Measurements from ENCODE around the gene METTL21C.

METTL21C gene

DNA sequence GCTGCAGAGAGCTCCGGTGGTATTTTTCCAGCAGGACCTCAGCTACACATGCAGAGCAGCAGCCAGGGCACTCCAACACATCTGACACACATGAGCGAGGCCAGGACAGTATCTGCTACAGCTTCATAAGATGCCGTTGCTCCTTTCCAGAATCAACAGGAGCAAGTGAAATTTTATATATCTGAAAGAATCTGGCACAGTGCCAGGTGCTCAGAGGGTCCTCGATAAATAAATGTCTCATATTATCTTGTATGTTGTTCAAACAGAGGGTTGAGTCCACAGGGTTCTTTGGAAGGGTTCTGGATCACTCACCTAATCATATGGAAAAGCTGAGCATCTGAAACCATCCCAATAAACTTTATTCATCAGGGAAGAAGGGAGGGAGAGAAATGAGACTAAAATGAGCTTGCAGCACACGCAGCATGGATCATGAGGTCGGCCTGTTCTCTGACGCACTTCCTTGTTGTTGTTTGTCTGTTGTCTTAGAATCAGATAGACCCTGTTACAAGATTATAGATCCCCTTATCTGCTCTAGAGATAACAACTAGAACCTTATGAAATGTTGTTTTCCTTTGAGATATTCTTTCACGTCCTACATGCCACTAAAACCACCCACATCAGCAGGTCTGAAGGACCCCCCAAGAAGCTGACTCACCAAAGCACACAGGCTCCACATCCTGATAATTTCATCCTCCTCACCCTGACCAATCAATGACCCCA, 3.2 kb upstream of the METTL21C start:
- DNase-seq (ENCODE audit: low read depth in 2 of 2) = no peak

DNA sequence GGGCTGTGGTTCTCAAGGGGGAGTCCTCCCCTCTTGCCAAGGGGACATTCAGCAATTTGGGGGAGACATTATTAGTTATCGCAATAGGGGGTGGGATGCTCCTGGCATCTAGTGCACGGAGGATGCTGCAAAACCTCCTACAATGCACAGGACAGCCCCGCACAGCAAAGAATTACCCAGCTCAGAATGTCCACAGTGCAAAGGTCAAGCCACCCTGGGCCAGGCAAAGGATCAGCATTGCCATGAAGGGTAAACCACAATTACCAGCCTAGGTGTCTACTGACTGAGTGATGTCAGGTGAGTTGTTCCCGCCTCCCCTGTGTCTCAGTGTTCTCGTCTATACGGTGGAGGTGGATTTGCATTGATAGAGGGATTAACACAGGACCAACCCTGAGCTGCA, 2.4 kb upstream of the METTL21C start:
- DNase-seq (ENCODE audit: low read depth in 2 of 2) = no peak

DNA sequence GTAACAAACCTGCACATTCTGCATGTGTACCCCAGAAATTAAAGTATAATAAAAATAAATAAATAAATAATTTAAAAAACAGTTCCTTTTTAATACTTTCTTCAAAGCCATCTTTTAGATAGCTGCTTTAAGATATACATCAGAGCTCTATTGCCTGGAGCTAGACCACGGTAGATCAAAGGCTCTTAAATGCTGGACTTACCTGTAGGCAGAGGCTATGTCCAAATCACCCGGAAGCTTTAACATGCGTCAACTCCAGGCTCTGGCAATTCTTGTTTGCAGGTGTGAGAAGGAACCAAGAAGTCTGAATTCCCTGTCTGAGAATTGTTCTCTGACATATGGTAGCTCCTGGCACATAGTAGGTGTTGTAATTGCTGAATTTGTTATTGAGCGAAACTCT, 1.6 kb upstream of the METTL21C start:
- no peak for DNase-seq (ENCODE audit: low read depth in 2 of 2)

DNA sequence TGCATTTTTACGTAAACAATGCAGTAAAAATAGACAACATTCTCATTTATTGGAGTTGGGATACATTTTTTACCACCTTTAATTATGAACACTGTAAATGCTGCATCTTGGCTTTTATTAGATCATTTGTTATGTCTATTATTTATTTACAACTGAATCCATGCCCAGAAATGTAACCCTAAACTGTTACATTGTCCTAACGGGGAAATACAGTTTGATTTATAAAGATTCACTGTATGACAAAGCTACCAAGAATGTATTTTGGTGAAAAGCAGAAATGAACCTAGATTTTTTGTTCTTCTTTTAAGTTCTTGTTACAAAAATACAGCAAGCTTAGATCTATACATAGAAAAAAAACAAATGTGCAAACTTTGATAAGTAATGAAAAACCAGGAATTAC, 1.1 kb downstream of the METTL21C start:
- no peak for DNase-seq (ENCODE audit: low read depth in 2 of 2)

DNA sequence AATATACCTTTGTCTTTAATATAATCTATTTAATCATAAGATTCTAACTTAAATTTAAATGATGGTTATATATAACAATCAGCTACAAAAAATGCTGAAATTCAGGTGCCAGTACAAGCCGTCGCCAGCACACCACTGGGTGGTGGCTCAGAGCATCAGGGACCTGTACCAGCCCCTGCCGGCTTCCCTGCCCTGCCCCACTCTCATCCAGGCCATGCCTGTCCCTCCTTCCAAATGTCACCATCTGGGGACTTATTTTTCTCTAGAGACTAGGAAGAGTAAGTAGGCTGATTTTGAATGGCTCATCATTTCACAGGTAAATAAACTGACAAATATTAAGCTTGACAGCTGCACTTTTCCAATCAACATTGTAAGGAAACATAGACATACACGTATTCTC, 1.6 kb downstream of the METTL21C start:
- no peak for DNase-seq (ENCODE audit: low read depth in 2 of 2)

DNA sequence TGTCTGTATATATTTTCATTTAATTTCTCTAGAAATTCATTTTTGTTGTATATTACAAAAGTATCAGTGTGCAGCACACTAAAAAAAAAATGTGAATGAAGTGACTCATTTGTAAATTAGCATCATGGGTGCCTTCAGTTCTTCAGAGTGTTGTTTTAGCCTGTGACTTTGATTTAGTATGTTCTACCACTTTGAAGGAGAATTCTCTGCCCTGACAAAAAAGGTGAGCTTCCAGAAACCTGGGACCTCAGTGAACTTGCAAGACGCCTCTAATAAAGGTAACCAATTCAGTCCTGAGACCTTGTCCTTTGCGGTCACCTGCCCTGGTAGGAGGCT, 2.4 kb downstream of the METTL21C start:
- DNase-seq (ENCODE audit: low read depth in 2 of 2) = no peak

DNA sequence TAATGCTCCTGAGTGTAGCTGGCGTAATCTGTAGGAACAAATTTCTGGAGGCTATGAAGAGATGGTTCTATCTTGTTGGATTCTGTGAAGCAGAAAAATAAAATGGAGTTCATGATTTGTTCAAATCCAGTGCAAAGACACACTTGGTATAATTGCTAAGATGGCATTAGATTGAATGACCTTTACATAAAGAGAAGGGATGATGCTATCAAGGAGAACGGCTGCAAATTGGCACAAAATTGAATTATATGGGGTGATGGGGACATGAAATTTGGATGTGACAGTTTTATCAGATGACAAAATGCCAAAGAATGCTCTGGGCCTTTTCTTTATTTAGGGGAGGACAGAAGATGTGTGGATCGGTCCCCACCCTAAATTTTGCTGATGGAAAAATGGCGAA, 4.0 kb downstream of the METTL21C start:
- DNase-seq (ENCODE audit: low read depth in 2 of 2) = no peak

DNA sequence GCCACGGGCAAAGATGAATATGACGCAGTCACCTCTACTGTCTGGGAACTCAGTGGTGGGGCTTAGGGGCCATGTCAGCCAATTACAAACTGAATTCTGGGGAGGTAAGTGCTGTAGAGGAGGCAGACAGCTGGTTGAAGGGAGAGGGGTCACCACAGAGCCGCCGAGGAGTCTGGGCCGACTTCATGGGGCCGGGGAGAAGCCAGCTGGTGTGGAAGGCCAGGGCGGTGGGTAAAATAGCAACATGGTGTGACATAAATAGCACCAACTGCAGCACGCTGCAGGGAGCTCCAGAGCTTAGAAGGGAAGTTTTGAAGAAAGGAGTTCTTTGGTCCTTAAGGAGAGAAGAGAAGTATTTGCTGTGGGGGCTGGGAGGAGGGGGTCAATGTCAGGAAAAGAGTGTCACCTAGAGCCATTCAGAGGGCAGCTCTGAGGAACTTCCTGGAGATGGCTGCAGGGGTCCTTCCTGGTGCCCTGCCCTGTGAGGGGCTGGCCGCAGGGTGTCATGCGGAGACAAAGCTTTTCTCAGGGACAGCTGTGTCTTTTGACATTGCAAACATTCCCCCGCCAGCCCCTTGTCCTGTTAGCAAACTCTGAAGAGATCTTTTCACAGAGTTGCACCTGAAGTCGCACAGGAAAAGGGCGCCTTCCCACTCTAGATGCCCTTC, 6.4 kb downstream of the METTL21C start:
- no peak for DNase-seq (ENCODE audit: low read depth in 2 of 2)

DNA sequence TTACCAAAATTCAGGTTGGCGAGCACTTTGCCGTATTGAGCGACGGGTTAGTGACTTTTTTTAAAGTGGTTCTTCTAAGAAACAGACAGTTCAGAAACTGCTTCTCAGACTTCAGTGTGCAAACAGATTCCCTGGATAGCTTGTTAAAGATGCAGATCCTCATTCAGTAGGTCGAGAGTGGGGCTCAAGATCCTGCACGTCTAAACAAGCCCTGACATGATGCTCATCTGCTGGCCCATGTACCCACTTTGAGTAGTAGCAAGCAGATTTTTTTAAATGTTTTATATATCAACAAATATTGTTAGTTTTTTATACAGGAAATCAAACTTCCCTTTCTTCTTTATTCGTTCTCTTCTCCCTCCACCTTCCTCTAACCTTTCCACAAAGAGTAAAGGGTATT, 7.3 kb downstream of the METTL21C start:
- no peak for DNase-seq (ENCODE audit: low read depth in 2 of 2)

DNA sequence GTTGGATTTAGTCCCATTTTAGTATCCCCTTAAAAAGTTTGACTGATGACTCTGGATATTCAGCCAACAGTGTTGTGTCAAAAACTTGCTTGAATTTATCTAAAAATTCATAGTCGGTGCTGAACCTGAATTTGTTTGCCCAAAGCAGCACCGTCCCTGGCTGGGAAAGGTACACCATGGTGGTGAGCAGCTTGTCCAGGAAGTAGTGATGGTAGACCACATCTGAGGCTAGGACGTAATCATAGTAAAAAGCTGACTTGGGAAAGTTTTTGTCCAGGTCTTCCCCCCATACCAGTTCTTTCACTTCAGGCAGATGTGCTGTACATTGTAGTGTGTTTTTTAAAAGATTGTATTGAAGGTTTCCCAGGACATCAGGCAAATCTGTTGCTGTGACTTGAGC, 8.8 kb downstream of the METTL21C start:
- DNase-seq (ENCODE audit: low read depth in 2 of 2) = no peak

DNA sequence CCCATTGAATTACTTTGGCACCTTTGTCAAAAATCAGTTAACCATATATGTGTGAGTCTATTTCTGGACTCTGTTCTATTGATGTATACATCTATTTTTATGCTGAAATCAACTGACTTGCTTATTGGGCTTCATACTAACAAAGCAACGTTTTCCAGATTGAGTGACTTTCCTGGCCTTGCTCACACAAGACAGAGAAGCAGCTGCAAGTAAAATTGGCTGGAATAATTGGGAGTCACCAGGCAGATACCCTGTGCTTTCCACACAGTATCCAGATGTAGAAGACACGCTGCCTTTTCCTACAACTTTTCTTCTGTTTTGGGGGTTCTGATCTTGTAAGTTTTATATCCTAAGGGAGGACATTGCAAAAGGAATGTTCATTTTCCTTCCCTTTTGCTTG, 11.2 kb downstream of the METTL21C start:
- no peak for DNase-seq (ENCODE audit: low read depth in 2 of 2)

DNA sequence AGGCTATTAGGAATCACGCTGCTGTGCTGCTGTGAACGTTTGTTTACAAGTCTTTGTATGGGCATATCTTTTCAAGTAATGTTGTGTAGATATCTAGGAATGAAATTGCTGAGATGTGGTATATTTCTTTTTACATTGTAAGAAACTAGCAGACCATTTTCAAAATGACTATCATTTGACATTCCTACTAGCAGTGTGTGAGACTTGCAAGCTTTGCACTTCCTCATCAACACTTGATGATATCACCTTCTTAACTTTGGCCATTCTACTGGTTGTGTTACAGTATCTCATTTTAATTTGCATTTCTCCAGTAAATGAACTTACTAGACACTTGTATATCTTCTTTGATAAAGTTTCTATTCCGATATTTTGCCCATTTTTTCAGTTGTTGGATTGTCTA, 12.1 kb downstream of the METTL21C start:
- no peak for DNase-seq (ENCODE audit: low read depth in 2 of 2)

DNA sequence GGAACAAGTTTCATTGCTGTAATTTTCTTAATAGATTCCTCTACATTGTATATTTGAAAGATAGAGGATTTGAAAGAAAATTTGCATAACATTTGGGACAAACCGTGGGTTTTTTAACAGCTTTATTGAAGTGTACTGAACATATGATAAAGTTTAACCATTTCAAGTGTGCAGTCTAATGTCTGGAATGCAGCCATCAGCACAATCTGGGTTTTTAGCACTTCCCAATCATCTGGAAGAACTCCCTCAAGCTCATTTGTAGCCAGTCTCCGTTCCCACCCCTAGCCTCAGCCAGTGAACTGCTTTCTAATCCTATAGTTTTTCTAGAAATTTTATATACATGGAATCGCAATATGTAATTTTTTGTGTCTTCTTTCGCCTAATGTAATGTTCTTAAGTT, 12.6 kb downstream of the METTL21C start:
- no peak for DNase-seq (ENCODE audit: low read depth in 2 of 2)

DNA sequence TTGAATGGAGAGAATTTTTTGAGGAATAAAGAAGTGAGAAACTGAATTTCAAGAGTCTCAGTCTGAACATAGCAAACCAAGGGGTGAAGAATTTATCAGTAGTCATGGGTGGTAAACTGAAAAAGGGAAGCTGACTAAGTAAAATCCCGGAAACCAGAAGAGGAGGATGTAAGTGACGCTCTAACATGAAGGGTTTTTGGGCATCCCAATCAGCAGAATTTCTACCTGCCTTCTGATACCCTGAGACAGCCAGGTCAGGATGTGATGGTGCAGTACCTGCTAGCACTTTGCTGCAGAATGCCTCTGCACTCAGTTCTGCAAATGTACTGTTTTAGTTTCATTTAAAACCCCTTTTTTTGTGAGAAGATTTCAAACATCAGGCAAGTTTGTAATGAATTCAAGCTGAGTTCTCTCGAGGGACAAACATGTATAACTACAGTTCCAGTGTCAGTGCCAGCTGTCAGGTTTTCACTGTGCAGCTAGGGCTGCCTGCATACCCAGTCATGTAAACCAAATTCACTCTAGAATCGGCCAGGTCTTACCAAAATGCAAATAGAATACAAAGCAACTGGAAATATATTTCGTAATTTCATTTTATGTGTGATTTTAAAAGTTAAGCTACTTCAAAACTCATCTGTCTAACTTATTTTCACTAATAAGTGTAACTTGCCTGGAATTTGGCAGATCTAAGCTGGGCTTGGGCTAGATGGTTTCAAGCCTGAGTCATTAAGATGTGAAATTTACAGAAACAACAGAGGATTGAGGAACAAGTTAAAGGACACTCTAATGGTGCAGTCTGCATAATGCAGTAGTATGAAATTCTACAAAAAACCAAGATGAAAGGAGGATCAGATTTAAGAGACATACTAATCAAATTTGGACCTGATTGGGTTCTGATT, 13.8 kb downstream of the METTL21C start:
- DNase-seq (ENCODE audit: low read depth in 2 of 2) = no peak

DNA sequence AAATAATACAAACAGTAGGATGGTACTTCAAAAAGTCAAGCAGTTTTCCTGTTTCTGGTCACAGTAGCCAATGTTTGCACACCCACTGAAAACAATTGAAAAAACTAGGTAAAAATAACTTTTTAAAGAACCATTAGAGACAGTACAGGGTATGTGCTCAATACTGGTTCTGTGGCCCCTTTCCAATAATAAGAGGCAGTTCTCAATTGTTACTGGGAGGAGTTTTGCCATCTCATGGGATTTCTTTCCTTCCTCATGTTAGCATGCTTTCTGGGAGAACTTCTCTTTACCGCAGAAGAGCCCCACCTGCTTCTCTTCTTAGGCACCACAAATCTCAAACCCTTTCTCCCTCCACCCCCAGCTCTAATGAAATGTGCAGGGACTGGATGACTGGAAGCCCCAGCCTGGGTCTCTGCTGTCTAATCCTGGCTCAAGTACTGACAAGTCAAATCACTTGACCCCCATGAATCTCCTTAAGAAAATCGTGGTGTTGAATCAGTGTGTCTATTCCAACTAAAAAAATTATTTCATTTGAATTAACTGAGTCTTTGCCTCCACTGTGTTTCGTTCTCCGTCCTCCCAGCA, 14.6 kb downstream of the METTL21C start:
- no peak for DNase-seq (ENCODE audit: low read depth in 2 of 2)

DNA sequence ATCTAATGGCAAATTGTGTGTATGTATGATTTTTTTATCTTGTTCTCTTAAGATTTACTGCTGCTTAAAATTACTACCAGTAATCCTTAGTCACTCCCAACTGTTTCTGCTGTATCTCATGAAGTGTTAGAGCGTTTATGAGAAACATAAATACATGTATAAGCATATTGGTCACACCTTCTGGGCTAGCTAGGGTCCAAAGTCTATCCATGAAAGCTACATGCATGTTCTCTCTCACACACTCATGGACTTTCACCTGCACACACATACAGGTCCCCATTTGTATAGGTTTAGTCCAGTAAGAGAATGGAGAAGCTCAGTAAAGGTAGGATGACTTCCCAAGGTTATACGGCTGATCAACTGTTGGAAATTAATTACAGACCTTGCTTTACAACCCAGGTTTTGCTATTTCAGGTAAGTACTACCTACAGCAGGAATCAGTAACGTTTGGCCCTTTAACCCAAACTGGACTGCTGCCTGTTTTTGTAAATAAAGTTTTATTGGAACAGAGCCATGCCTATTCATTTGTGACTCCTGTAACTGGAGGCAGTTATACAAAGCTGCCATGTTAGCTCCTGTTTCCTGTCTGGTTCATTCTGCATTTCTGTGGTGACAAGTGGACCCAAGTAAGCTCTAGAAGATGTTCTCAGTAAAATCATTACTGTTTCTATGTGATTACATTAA, 15.3 kb downstream of the METTL21C start:
- DNase-seq (ENCODE audit: low read depth in 2 of 2) = no peak

DNA sequence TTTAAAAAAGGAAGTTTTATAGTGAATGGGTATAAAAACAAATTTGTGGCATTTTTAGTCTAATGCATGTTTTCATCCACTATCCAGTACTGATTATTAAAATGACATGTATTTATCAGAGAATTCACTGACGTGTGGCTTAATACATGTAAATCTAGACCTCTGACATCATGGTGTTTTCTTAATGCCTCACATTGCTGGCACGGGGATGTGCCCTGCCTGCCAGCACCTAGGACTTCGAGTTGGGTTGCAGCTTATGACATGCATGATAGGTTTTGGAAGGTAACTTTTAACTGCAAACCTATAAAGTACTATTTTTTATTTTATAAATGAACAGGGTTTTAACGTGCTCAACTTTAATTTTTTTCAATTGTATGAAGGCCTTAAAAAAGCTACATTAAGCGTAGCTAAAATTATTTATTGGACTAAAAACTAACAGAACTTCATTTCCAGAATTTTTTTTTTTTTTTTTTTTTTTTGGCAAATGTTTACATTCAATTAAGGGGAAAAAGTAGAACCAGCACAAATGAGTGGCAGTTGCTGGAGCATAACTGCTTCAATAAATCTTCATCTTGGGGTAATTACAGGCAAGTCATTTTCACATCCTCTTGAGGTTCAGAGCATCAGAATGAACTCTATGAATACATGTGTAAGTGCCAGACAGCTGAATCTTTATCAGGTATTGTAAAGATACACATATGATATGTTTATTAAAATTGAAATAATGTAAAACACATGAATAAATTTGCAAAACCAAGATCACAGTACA, 16.3 kb downstream of the METTL21C start:
- DNase-seq (ENCODE audit: low read depth in 2 of 2) = no peak

DNA sequence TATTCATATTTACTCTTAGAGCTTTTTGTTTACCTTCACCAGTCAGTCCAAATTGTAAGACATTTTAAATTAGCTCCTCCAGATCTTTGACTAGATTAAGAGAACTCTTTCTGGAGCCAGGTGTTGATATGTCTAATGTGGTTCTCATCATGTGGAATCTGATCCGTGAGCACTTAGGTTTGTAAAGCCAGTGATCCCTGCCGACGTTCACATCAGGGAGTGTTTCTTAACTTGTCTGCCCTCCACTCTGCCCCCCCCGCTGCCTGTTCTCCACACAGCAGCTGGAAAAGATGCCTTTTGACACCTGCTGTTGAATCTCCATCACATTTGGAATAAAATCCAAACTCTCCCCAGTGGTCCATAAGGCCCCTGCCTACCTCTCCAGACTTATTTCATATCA, 17.7 kb downstream of the METTL21C start:
- no peak for DNase-seq (ENCODE audit: low read depth in 2 of 2)

DNA sequence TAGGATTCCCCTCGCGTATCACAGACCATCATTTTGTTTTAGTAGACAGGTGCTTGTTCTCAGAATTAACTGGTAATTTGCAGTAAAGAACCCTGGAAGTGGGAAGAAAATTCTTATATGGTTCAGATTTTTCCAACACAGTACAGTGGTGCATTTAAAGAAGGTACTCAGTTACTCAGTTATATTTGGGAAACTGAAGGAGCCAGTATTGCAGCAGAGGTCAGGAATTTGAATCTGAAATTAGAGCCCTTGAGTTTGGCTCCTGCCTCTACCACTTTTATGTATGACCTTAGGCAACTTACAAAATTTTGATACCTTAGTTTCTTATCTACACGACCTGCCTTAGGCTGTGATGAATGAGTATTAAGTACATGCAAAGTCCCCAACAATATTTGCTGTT, 19.7 kb downstream of the METTL21C start:
- DNase-seq (ENCODE audit: low read depth in 2 of 2) = no peak

DNA sequence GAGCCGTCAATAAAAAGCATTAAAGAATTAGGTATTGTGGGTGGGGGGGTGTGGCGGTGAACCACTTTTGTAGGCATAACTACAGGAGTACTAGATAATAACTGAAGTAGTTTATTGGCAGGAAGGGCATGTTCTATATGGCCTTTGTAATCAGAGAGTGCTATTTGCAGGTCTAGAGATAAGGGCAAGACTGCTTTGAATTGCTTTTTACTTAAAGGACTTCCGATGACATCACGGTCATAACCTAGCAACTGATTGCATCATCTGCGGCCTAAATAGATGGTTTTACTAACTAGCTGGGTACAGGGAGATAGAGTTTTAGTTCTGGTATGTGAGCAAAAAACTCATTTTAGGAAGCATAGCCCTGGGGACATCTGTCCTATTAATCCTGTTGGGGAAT, 24.7 kb downstream of the METTL21C start:
- no peak for DNase-seq (ENCODE audit: low read depth in 2 of 2)

DNA sequence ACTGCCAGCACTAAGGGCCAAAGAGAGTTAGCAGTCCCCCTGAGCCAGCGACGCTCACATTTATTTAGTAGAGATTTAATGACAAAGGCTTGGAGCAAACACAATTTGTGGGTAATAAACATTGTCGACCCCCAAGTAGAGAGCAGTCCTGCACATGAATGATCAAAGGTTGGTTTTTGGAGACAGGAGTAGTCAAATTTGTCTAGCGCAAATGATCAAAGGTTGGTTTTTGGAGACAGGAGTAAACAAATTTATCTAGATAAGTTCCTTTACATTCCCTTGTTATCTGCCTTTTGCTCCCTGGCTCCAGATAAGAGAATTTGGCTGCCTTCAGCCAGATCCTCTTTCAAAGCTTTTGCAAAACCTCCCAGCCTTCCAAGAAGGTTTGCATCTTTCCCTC, 26.9 kb downstream of the METTL21C start:
- no peak for DNase-seq (ENCODE audit: low read depth in 2 of 2)
